D341Med (cell line): ENCODE measurements around the gene CPNE5.

ENCODE experiments used
- DNase-seq: peaks from one replicate; pipeline ENCODE4 v3.0.0; 2012; ENCODE audit warnings: low spot score

Gene CPNE5

DNA sequence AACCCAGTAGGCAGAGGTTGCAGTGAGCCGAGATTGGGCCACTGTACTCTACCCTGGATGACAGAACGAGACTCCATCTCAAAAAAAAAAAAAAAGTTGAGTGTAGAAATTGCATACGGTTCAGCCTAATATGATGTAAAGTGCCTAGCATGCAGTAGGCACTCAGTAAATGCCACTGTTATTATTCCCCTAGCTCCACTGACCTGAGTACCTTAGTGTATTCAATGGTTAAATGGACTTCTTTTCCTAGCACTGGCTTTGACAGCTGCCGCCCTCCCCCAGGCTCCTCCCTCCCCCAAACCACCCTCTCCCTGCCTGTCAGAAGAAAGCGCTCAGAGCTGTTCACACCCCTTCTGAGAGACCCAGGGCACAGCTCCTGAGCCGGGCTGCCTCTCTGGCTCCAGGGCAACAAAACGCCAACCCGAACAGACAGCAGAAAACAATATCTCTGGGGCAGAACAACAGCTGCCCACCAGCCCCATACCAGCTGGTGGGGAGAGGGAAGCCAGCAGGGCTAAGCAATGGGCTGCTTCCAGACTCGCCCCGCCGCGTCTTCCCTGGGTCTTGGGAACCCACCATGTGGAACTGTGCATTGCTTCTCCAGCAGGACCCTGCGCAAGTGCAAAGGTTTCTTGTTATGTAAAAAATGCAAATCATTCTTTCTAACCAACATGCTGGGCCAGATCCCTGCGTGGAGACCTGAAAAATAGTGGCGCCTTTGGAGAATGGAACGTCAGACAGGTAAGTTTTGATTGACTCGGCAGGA lies 4.5 kb downstream of the CPNE5 start:
- DNase-seq = no peak

DNA sequence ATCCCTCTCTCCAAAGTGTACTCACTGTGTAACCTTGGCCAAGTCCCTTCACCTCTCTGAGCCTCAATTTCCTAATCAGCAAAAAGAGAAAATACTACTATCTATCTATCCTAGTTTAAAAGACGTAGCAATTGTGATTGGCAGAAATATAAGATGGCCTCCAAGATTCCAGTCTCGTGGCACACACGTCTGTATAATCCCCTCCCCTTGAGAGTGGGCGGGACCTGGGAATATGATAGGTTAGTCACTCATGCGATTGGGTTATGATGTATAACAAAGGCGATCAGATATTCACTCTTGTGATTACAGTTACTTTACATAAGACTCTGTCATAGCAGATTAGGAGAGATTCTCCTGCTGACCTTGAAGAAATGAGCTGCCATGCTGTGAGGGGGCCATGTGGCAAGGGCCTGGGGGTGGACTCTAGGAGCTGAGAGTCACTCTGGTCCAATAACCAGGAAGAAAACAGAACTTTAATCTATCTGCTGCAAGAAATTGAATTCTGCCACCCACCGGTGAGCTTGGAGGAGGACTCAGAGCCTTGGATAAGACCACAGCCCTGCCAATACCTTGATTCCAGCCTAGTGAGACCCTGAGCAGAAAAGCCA lies 6.0 kb downstream of the CPNE5 start:
- DNase-seq = no peak

DNA sequence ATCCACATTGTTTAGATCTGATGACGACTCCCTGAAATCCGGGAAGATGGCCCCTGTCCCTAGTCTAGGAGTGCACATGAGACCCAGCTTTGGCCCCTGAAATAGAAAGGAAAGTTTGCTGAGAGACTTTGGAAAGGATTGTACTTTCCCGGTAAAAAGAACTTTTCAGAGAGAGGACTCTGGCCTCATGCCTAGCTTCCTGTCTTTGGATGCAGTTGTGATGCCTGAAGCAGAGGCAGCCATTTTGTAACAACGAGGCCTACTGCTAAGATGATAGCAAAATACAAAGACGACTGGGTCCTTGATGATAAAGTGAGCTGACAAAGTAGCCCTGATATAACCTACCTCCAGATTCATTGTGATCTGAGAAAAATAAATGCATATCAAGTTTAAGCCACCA lies 6.9 kb downstream of the CPNE5 start:
- no peak for DNase-seq

DNA sequence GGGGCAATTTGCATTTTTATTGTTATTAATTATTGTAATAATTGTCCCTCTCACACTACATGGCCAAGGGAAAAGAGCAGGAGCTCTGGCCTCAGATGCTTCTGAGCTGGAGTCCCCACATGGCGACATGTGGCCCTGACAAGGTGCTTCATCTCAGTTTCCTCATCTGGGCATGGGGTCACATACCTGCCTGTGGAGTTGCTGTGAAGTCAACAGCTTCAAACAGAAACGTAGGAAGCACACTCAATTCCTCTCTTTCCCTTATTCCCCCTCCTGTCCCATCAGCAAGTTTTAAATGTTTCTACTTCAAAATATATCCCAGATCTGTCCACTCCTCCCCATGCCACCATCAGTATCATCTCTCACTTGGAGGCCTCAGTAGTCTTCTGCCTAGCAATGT lies 8.7 kb downstream of the CPNE5 start:
- DNase-seq = no peak

DNA sequence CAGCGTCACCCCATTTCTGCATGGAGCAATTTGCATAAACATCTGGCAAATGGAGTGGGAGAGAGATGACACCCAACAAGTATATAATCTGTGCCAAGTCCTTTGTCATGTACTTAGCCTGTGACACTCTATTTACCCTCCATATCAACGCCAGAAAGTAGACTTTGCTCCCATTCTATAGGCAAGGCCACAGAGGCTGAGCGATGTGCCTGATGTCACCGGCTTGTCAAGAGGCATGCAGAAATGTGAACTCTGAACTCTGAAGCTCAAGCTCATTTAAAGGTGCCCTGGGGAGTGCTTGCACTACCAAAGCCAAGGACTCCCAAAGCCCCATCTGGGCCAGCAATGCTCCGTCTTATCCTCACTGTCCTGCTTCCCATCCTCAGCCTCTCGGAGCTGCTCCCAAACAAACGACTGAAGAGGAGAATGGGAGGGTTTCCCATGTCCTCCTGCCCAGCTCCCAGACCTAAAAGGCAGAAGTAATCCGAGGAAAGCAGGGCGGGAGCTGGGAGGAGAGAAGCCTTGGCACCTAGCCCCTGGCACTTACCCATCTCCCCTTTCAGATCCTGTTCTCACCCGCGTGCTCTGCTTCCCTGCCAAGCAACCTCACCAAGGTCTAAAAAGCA lies 9.2 kb downstream of the CPNE5 start:
- no peak for DNase-seq

DNA sequence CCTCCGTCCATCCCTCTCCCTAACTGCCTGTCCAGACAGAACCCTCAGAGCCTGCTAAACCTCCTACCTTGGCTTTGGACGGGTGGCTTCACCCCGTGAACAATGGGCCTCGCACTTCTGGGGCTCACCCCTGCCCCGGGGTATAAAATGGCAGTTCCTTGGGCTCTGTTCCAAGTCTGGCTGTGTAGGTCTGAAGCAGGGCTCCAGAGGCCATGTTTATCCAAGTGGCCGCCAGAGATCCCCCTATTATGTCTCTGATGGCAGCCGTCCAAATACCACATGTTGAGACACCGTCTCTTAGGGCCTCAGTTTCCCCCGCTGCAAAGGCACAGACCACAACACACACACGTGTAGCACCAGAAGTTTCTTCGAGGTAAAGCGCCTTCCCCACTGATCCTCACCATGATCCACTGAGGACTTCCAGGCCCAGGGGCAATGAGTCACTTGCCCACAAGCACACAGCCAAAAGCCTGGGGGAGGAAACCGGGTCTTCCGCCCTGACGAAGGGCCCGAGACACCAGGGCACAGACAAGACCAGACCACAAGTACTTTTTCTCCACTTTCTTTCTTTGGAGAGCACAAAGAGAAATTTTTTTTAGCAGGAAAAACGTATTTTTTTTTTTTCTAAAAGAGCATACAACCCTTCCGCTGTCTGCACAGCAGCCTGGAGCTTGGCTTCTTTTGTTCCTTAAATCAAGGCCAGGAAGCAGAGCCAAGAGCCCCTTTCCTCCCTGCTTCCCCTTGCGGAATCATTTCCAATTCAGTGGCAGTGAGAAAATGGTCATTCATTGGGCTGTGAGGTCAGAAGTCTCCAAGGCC lies 11.8 kb downstream of the CPNE5 start:
- DNase-seq = no peak

DNA sequence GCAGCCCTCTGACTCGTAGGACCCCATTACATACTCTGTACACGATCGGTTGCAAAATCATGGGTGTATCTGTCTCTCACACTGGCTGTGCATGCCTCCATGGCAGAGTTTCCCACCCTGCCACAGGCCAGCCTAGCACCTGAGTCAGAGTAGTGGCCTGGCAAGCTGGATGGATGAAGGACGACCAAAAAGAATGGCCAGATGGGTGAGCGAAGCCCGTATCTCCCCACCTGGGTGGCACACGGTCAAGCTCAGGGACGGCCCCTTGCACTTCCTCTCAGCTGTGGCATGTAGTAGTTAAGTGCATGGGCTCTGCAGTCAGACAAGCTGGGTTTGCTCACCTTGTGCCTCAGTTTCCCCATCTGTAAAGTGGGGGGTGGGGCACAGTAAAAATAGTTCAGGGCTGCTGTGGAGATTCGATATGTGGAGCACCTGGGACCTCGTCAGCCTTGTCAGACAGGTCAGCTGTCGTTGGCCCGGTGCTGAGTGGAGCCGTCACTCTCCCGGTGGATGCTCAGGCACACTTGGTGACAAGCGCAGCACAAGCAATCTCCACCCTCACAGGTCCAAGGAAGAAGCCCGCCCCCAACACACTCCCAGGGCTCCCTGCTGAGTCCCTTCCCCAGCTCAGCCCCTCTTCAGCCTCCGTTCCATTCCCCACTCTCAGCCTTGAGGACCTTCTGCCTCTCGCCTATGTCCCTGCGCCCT lies 12.6 kb downstream of the CPNE5 start:
- no peak for DNase-seq

DNA sequence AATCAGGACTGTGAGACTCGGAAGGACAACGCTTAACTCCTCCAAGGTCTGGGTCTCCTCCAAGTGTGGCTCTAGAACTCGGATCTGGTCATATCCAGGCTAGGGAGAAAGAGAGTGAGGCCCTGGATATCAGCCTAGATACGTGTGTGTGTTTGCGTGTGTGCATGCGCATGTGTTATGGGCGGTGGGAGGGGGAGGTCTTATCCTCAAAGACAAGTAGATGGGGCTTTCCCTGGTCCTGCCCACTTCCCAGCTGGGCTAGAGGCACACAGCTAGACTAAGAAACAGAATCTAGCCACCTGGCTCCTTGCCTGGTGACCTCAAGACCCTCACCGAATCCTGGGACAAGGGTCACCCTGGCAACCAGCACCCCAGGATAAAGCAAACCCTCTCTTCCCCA lies 13.2 kb downstream of the CPNE5 start:
- no peak for DNase-seq

DNA sequence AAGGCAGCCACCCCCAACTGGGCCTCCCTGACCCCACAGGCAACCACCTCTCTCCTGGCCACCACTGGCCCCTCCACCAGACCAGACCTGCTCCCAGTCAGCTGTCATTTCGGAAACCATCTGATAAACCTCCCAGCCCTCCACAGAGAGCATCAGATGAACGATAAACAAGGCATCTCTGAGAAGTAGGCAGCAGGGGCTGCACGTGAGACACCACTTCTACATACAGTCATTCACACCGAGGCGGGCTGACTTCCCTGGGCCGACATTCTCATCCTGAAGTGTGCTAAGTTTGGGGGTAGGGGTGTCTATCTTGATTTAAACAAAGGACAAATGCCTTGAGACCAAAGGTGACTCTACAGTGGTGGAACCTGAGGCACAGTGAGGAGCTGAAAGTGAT lies 13.8 kb downstream of the CPNE5 start:
- no peak for DNase-seq

DNA sequence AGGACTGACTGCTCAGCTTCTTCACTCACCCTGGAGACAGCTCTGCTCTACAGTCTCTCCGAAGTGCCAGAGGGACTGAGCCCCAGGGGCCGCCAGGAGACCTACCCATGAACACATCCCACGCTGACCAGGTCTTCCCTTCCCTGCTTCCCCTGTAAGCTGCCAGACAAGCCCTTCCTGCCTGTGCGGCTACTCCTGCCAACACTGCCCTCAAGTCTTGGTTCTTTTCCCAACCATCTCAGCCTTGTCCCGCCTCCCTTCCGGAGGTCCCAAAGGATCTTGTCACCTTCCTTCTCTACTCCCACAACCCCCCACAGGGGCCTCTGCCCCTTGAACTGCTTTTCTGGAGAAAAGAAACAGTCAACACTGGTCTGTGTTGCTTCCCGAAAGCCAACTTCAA lies 15.0 kb downstream of the CPNE5 start:
- no peak for DNase-seq

DNA sequence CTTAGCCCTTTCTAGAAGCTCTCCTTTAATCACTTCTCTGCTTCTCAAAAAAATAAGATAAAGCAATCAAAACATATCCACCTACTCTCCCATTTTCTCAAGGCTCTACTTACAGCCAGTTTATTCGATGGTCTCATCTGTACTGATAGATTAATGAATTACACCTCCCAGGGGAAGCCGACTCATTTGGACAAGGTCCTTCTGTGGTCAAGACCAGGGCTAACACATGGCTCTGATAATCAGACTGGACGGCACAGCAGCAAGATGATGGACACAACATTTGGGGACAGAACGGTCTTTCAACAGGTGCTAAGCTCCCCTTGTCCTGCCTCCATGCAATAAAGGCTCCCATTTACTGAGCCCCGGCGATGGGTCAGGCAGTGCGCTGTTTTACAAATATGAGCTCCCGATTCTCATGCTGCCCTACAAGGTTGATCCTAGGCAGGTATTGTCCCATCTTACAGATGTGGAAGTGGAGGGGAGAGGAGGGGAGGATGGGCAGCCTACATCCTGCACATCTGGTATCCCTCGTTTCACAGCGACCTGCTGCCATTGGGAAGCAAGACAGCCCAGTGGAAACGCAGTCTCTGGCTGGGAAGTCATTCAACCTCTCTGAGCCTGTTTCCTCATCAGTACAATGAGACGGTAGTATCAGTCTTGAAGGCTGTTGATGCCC lies 15.7 kb downstream of the CPNE5 start:
- DNase-seq = no peak

DNA sequence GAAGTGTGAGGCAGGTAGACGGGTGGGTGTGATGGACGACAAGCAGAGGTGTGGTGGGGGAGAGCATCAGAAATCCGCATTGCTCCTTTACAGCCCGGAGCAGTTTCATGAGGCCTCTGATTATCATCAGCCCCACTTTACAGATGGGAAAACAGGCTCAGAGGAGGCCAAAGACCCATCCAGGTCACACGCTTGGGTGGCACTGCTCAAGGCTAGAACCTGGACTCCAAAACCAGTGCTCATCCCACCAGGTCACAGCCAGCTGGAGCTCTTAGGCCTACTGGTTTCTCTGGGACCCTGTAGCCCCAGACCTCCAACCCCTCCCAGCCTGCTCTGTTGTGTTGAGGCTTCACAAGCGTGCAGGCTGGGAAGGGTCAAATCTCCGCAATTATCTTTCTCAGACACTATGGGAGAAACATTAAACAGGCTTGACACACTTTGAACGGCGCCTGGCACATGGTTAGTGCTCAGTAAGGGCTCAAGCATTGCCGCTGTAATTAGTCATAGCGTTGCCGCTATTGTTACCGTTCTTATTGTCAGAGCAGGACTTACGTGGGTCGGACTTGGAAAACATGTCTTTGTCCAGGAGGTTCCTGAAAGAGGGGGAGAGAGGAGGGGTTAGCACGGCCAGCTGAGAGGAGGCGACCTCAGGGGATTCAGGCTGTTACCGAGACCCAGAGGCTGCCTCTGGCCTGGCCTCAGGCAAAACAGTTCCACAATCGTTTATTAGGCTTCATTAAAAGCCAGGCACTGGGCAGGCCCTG lies 16.6 kb downstream of the CPNE5 start:
- no peak for DNase-seq

DNA sequence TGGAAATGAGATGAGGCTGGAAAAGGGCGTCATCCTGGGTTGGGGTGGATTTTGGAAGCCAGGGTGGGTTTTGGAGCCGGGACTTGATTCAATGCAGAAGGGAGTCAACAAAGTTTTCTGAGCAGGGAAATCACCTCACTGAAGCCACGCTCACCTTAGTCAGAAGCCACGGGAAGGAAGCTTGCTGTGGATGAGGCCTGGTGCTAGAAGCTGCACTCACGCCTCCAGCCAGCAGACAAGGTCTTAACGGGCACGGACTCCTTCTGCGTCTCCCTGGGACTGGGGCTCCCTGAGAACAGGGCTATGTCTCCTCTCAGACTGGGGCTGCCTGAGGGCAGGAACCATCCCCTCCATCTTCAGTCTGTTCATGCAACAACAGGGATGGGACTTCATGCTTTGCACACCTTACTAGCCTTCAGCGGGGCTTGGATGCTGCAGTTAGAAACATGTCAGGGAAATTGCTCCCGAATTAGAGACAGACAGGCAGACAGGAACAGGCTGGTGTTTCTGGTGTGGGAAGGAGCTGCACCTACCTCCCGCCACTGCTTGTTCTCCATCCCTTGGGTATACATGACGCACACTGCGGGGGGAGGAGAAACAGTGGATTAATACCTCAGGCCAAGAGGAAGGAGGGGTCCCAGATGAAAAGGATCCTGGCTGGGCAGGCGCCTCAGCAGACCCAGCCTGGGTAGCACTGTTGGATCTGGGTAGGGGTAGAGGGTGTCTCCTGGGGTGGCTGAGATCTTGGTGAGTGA lies 17.5 kb downstream of the CPNE5 start:
- no peak for DNase-seq

DNA sequence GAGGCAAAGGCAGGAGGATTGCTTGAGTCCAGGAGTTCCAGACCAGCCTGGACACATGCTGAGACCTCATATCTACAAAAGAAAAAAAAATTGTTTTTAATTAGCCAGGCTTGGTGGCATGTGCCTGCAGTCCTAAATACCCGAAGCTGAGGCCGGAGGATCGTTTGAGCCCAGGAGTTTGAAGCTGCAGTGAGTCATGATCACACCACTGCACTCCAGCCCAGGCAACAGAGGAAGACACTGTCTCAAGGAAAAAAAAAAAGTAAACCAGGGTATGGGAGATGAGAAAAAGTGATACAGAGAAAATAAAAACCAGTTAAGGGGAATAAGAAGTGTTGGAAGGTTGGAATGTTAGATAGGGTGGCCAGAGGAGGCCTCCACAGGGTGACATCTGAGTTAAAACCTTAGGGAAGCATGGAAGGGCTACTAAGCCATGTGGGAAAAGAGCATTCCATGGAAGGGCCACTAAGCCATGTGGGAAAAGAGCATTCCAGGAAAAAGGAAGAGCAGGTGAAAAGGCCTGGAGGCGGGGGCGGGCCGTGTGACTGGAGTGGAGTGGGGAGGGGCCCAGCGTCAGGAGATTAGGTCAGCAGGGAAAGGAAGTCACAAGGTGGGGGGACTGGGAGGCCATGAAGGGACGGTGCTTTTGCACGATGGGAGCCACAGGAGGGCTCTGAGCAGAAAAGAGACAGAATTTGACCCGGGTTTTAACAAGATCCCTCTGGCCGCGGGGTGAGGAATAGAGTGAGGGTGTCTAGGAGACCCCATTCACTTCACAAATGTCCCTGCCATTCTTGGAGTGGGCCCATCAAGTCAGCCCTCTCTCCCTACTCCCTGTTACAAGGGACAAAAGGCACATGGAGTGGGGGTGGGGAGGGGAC lies 18.3 kb downstream of the CPNE5 start:
- DNase-seq = no peak

DNA sequence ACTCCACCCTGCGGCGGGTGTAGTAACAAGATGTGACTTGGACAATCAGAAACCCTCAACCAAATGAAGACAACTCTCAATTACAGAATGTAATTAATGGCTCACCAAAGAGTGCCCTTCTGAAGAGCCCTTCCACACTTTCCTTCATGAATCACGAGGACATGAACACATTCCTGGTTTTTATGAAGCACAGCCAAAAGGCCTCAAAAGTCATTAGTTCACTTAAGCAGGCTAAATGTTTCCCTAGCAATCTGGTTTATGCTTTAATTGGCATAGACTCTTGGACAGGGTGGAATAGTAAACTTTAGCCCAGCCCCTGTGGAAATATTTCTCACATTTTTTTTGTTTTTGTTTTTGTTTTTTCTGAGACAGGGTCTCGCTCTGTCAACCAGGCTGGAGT lies 20.5 kb downstream of the CPNE5 start:
- no peak for DNase-seq

DNA sequence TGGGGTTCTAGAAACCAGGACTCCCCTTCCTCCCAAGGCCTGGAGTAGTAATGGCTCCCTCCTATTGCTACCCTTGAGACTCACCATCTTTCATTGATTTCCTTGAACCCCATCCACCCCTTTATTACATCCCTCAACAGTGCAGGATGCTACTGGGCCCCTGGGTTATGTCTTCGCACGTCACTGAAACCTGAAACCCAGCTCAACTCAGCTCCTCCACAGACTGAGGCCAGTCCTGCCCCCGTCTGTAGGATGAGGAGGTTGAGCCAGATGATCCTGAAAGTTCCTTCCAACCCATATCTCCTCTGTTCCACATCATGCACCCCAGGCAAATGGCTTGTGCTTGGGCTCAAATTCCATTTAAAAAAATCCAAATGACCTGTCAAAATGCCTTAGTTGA lies 21.4 kb downstream of the CPNE5 start:
- no peak for DNase-seq

DNA sequence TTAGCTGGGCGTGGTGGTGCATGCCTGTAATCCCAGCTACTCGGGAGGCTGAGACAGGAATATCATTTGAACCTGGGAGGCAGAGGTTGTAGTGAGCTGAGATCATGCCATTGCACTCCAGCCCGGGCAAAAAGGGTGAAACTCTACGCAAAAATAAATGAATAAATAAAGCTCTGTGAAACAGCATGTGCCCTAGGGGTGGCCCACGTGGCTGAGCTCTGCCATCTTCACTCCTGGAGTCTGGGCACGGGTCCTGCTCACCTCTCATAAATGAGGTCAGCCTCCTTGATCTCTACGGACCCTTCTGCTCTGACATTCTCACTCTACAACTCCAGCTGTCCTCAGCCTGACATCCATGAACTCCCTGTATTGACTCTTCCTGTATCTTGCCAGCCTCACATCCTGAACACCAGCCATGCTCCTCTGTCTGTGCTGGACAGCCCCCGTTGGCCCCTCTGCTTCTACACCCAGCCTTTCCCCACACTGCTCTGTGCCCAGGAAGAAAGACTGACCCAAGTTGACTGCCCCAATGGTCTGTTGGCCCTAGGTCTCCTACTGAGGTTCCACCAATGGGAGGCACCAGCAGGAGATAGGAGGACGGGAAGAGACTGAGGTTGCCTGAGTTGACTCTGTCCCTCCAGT lies 21.9 kb downstream of the CPNE5 start:
- no peak for DNase-seq

DNA sequence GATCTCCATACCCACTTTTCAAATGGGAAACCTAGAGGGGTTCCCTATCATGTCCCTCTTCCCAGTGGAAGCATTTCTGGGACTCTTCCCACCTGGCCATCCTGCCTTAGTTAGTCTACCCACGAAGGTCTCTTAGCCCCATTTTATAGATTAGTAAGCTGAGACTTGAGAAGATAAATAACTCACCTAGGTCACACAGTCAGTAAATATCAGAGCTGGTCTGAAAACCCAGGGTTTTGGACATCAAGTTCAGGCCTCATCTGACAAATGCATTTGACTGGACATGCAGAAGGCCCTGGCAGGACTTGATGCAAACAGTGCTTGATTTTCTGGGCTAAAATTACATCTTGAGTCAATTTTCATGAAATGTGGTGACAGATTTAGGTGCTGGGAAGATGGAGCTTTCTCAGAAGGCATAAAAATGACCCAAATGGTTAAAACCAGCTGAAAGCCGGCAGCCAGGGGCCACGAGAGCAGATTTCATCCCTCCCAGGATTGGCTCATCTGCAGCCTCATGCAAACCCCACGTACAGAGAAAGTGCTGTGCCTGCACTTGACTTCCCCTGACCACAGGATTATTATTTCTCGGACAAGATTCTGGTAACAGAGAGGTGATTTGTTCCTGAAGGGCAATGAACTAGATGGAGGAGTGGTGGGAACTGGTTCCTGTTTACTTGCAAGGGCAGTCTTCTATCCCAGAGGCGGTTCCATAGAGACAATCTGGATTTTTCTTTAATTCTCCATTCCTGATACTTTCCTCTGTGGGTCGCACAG lies 23.1 kb downstream of the CPNE5 start:
- no peak for DNase-seq
